Neural progenitor cell (in vitro differentiated cells): Measurements from ENCODE around the gene TASOR2. TPM values are rescaled to one million over a fixed set of nuclear protein-coding genes. Genes with fewer than 3 reads are reported as not detected.
A peak's percentile ranks its signal among the peaks of the same experiment; 100 is the strongest.

ENCODE experiments used
- DNase-seq: peaks from one replicate; pipeline ENCODE4 v3.0.0-alpha.2; 2016; ENCODE audit warnings: low spot score
- H2AFZ ChIP-seq: fragments of 200-600 bp; sonication (generic); replicated peaks from 2 replicates; pipeline ENCODE4 v1.6.1; 2016; ENCODE audit warnings: antibody characterized with exemption
- H3F3A ChIP-seq: fragments of 200-600 bp; sonication (generic); 2 replicates; pipeline ENCODE4 v1.6.1; 2016; ENCODE audit warnings: antibody characterized with exemption, low read depth
- H3K27ac ChIP-seq: fragments of 200-600 bp; sonication (generic); 2 replicates; pipeline ENCODE4 v1.5.1; 2016; ENCODE audit warnings: mild to moderate bottlenecking
- H3K27me3 ChIP-seq: fragments of 200-600 bp; sonication (generic); 2 replicates; pipeline ENCODE4 v1.6.1; 2016; ENCODE audit warnings: mild to moderate bottlenecking, moderate library complexity
- H3K36me3 ChIP-seq: fragments of 200-600 bp; sonication (generic); 2 replicates; pipeline ENCODE4 v1.5.1; 2016
- H3K4me1 ChIP-seq: fragments of 200-600 bp; sonication (generic); 2 replicates; pipeline ENCODE4 v1.6.1; 2016; ENCODE audit warnings: mixed run types
- H3K4me2 ChIP-seq: fragments of 200-600 bp; sonication (generic); 2 replicates; pipeline ENCODE4 v1.6.1; 2016
- H3K4me3 ChIP-seq: fragments of 200-600 bp; sonication (generic); 2 replicates; pipeline ENCODE4 v1.5.1; 2016
- H3K79me2 ChIP-seq: fragments of 200-600 bp; sonication (generic); 2 replicates; pipeline ENCODE4 v1.6.1; 2016; ENCODE audit warnings: low read depth
- H3K9ac ChIP-seq: fragments of 200-600 bp; sonication (generic); 2 replicates; pipeline ENCODE4 v1.6.1; 2016
- H3K9me3 ChIP-seq: fragments of 200-600 bp; sonication (generic); 2 replicates; pipeline ENCODE4 v1.5.1; 2016; ENCODE audit warnings: low read depth
- H4K20me1 ChIP-seq: fragments of 200-600 bp; sonication (generic); 2 replicates; pipeline ENCODE4 v1.6.1; 2016; ENCODE audit warnings: low read depth
- H3K27ac Mint-ChIP-seq: 3 replicates; pipeline ENCODE4 v1.8.0; 2021; ENCODE audit warnings: mixed read lengths
- H3K27me3 Mint-ChIP-seq: 2 replicates; pipeline ENCODE4 v1.8.0; 2022; ENCODE audit warnings: low read depth, mild to moderate bottlenecking, inconsistent platforms, moderate library complexity, mixed read lengths; ENCODE audit not compliant: insufficient read depth
- H3K36me3 Mint-ChIP-seq: 3 replicates; pipeline ENCODE4 v1.8.0; 2021; ENCODE audit warnings: mixed read lengths
- H3K4me1 Mint-ChIP-seq: 3 replicates; pipeline ENCODE4 v1.8.0; 2021; ENCODE audit warnings: mixed read lengths
- H3K4me3 Mint-ChIP-seq: 3 replicates; pipeline ENCODE4 v1.8.0; 2021; ENCODE audit warnings: mild to moderate bottlenecking, moderate library complexity, mixed read lengths
- H3K9me3 Mint-ChIP-seq: 3 replicates; pipeline ENCODE4 v1.8.0; 2020; ENCODE audit warnings: mixed read lengths
- EZH2 ChIP-seq: fragments of 200-600 bp; sonication (generic); IDR thresholded peaks from 2 replicates; pipeline ENCODE4 v1.6.1; 2017; ENCODE audit warnings: antibody characterized with exemption, mild to moderate bottlenecking, moderate library complexity
- EZH2phosphoT487 ChIP-seq: fragments of 200-600 bp; sonication (generic); IDR thresholded peaks from 2 replicates; pipeline ENCODE4 v1.6.1; 2017; ENCODE audit warnings: antibody characterized with exemption
- total RNA-seq: library from RNA; depleted of rRNA; stranded (reverse); fragments of >200 nt; gene quantifications from 2 replicates; pipeline ENCODE4 v1.2.3, GENCODE V29; 2015; ENCODE audit warnings: low replicate concordance
- TF ChIP-seq, protein P1 (sequence below): fragments of 200-600 bp; sonication (generic); IDR thresholded peaks from 2 replicates; pipeline ENCODE4 v1.5.1; 2017; ENCODE audit warnings: antibody characterized with exemption, mild to moderate bottlenecking

The TASOR2 gene
- total RNA-seq, 1 donor from 2014 or later: 32.7 TPM

DNA sequence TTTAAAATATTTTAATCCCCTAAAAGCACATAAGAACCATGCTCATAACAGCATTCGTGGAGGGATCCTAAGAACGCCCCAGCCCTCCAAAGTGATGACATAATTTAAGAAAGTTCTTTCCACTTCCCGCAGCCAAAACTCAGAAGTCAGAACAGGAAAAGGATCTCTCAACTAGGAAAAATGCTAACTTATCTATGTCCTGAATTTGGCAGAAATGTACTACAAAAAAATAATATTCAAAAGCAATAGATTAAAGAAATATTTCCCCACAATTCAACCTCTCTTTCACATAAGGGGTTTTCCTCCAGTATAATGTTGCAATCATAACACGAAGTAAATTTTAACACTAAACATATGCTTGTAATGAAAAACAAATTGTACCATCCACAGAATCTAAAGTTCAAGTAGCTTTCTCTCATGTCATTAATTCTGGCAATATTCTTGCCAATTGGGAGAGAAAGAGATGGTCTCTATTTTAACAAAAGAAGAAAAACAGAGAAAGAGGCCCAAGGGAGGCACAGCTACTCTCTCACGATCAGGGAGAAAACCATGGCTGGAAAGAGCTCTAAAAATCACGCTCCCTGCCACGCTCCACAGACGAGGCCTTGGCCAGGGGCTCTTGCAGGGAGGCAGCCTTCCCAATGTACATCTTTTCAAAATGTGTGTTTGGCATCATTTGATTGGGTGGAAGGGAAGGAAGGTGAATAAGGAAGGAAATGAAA, 41.1 kb upstream of the TASOR2 start:
- no peak overlapping the region for H3K4me2 ChIP-seq
- H4K20me1 ChIP-seq: no peaks in the 10 kb centered on the region
- no peak overlapping the region for H3K27ac ChIP-seq
- no peaks in the 10 kb centered on the region for H3K4me1 ChIP-seq
- H3K36me3 ChIP-seq: no peaks in the 10 kb centered on the region
- peaks cover 3% of the 10 kb centered on the region for H3K27me3 Mint-ChIP-seq
- no peaks in the 10 kb centered on the region for H3K9me3 Mint-ChIP-seq
- no peaks in the 10 kb centered on the region for H3F3A ChIP-seq
- no peak for DNase-seq
- H3K9me3 ChIP-seq: no peaks in the 10 kb centered on the region
- peaks cover 14% of the 10 kb centered on the region for H3K36me3 Mint-ChIP-seq
- no peak overlapping the region for H2AFZ ChIP-seq
- H3K27ac Mint-ChIP-seq: peak overlapping the region; percentile 38
- H3K27me3 ChIP-seq: no peaks in the 10 kb centered on the region
- H3K4me3 ChIP-seq: no peak overlapping the region
- H3K4me3 Mint-ChIP-seq: no peak overlapping the region
- H3K79me2 ChIP-seq: no peaks in the 10 kb centered on the region
- H3K9ac ChIP-seq: no peak overlapping the region
- TF ChIP-seq, protein P1, sequence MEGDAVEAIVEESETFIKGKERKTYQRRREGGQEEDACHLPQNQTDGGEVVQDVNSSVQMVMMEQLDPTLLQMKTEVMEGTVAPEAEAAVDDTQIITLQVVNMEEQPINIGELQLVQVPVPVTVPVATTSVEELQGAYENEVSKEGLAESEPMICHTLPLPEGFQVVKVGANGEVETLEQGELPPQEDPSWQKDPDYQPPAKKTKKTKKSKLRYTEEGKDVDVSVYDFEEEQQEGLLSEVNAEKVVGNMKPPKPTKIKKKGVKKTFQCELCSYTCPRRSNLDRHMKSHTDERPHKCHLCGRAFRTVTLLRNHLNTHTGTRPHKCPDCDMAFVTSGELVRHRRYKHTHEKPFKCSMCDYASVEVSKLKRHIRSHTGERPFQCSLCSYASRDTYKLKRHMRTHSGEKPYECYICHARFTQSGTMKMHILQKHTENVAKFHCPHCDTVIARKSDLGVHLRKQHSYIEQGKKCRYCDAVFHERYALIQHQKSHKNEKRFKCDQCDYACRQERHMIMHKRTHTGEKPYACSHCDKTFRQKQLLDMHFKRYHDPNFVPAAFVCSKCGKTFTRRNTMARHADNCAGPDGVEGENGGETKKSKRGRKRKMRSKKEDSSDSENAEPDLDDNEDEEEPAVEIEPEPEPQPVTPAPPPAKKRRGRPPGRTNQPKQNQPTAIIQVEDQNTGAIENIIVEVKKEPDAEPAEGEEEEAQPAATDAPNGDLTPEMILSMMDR: no peak
- TF ChIP-seq EZH2phosphoT487: no peak
- no peak for TF ChIP-seq EZH2
- peaks cover 40% of the 10 kb centered on the region for H3K4me1 Mint-ChIP-seq

DNA sequence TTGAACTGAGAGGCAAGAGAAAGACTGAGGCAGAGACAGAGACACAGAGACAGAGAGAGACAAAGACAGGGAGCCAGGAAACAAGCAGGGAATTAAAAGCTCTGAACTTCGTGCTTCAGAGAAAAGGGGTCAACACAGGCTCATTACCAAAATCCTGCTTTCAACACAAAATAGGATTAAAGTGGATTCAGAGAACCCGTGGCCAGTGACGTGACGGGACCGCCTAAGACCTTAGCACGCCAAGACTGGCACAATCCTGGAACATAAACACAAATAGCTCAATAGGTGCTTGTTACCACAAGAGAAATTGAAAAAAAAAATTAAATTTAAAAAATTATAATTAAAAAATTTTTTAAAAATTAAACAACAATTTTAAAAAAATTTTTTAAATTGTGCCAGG, 39.7 kb upstream of the TASOR2 start:
- H3K4me3 ChIP-seq: no peak overlapping the region
- H3K4me1 Mint-ChIP-seq: peaks cover 40% of the 10 kb centered on the region
- DNase-seq: no peak
- no peaks in the 10 kb centered on the region for H3K79me2 ChIP-seq
- H3K36me3 ChIP-seq: no peaks in the 10 kb centered on the region
- no peaks in the 10 kb centered on the region for H4K20me1 ChIP-seq
- H3K27ac ChIP-seq: no peak overlapping the region
- no peaks in the 10 kb centered on the region for H3K9me3 ChIP-seq
- peaks cover 3% of the 10 kb centered on the region for H3K27me3 Mint-ChIP-seq
- H2AFZ ChIP-seq: no peak overlapping the region
- H3K4me2 ChIP-seq: no peak overlapping the region
- H3F3A ChIP-seq: no peaks in the 10 kb centered on the region
- peaks cover 17% of the 10 kb centered on the region for H3K36me3 Mint-ChIP-seq
- H3K9me3 Mint-ChIP-seq: no peaks in the 10 kb centered on the region
- TF ChIP-seq EZH2 (no peak), EZH2phosphoT487 (no peak)
- TF ChIP-seq, protein P1: no peak
- no peaks in the 10 kb centered on the region for H3K27me3 ChIP-seq
- no peak overlapping the region for H3K9ac ChIP-seq
- H3K4me3 Mint-ChIP-seq: no peak overlapping the region
- no peaks in the 10 kb centered on the region for H3K4me1 ChIP-seq
- H3K27ac Mint-ChIP-seq: no peak overlapping the region

DNA sequence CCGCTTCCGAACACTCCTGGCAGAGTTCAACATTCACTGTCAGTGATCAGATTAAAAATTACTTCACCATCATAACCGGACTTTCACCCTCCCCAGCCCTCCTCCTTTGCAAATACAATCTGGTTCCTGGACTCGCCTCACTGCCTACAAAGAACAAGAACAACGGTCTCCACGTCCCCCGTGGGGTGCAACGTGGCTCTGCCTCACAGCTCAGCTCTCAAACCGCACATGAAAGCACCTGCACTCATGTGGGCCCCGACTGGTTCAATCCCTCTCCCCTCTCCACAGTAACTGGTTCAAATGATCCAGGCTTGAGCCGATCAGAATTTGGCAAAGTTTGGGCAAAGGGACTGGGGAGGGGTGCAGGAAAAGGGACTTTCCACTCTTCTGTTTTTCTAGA, 39.3 kb upstream of the TASOR2 start:
- Histone ChIP-seq H3K4me1 (no peaks in the 10 kb centered on the region), H3K27me3 (no peaks in the 10 kb centered on the region), H3K4me2 (no peak overlapping the region), H3K79me2 (no peaks in the 10 kb centered on the region), H3K4me3 (no peak overlapping the region), H3K9me3 (no peaks in the 10 kb centered on the region), H3K9ac (no peak overlapping the region), H2AFZ (no peak overlapping the region), H3F3A (no peaks in the 10 kb centered on the region), H4K20me1 (no peaks in the 10 kb centered on the region), H3K36me3 (no peaks in the 10 kb centered on the region), H3K27ac (no peak overlapping the region)
- Mint-ChIP-seq H3K4me3 (peak overlapping the region; percentile 49), H3K4me1 (peaks cover 40% of the 10 kb centered on the region), H3K27me3 (peaks cover 3% of the 10 kb centered on the region), H3K9me3 (no peaks in the 10 kb centered on the region), H3K36me3 (peaks cover 20% of the 10 kb centered on the region), H3K27ac (peak overlapping the region; percentile 61)
- no peak for TF ChIP-seq EZH2phosphoT487
- DNase-seq: no peak

DNA sequence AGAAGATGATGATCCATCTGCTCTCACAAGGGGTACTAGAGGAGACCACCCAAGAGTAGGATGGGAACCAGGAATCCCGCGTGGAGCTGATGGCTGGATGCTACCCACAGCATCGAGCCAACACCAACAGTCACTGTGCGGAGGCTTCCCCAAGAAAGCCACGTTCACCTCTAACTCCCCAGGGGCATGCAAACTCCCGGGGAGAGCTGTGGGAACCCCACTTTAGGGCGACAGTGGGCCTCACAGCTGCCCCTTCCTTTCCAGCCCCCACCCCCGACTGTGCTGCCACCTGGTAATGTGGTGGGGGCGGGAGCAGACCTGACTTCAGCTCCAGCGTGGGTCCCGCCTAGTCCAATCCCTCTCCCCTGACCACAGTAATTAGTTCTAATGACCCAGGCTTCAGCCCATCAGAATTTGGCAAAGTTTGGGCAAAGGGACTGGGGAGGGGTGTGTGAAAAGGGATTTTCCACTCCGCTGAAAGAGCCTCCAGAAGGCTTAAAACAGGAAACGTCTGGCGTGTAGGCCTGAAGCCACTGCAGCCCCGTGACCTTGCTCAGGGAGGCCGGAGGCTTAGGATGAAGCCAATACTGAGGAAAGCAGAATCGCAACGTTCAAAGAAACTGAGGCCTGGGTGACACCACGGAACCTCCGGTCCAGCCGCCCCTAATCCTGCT, 38.6 kb upstream of the TASOR2 start:
- H3K36me3 ChIP-seq: no peaks in the 10 kb centered on the region
- Mint-ChIP-seq H3K4me1 (peaks cover 40% of the 10 kb centered on the region), H3K27ac (no peak overlapping the region), H3K36me3 (peaks cover 20% of the 10 kb centered on the region), H3K9me3 (no peaks in the 10 kb centered on the region), H3K4me3 (no peak overlapping the region), H3K27me3 (peaks cover 4% of the 10 kb centered on the region)
- no peaks in the 10 kb centered on the region for H3K9me3 ChIP-seq
- no peak overlapping the region for H2AFZ ChIP-seq
- no peak overlapping the region for H3K4me2 ChIP-seq
- no peaks in the 10 kb centered on the region for H4K20me1 ChIP-seq
- no peak overlapping the region for H3K4me3 ChIP-seq
- no peaks in the 10 kb centered on the region for H3F3A ChIP-seq
- H3K27me3 ChIP-seq: no peaks in the 10 kb centered on the region
- H3K27ac ChIP-seq: no peak overlapping the region
- TF ChIP-seq, protein P1: no peak
- TF ChIP-seq EZH2: no peak
- no peak for TF ChIP-seq EZH2phosphoT487
- no peak overlapping the region for H3K9ac ChIP-seq
- no peaks in the 10 kb centered on the region for H3K79me2 ChIP-seq
- no peaks in the 10 kb centered on the region for H3K4me1 ChIP-seq
- DNase-seq: no peak
